HFFc6 (cell line): ENCODE data around the gene KNSTRN. TPM values are rescaled to one million over a fixed set of nuclear protein-coding genes. Genes with fewer than 3 reads are reported as not detected.

Experiments used
- DNase-seq: peaks from one replicate; pipeline ENCODE4 v3.0.0-alpha.2; 2018
- H3K27ac Mint-ChIP-seq: 2 replicates; pipeline ENCODE4 v1.8.0; 2020; ENCODE audit warnings: mild to moderate bottlenecking, mixed read lengths
- H3K27me3 Mint-ChIP-seq: 2 replicates; pipeline ENCODE4 v1.8.0; 2021; ENCODE audit warnings: mild to moderate bottlenecking, moderate library complexity, mixed read lengths; ENCODE audit not compliant: insufficient read depth
- H3K36me3 Mint-ChIP-seq: 2 replicates; pipeline ENCODE4 v1.8.0; 2021; ENCODE audit warnings: low read depth, mixed read lengths
- H3K4me1 Mint-ChIP-seq: 2 replicates; pipeline ENCODE4 v1.8.0; 2020; ENCODE audit warnings: low read depth, mixed read lengths
- H3K4me3 Mint-ChIP-seq: 2 replicates; pipeline ENCODE4 v1.8.0; 2020; ENCODE audit warnings: mild to moderate bottlenecking, moderate library complexity, mixed read lengths
- H3K9me3 Mint-ChIP-seq: 2 replicates; pipeline ENCODE4 v1.8.0; 2020; ENCODE audit warnings: mild to moderate bottlenecking, mixed read lengths
- total RNA-seq, 6 experiments: library from RNA; stranded (reverse); fragmentation: NEBNext Ultra II Directional; extraction: Animal tissue kit (Norgen Biotek cat#: 25700); gene quantifications; 2 replicates in 1 of 6; 3 replicates in 5 of 6; pipeline ENCODE4 v1.2.3, GENCODE V29; 2021
- TF ChIP-seq, protein P1 (sequence below): fragments of 200-600 bp; sonication (generic); IDR thresholded peaks from 2 replicates; pipeline ENCODE4 v1.5.0; 2021; ENCODE audit warnings: antibody characterized with exemption, mild to moderate bottlenecking

Gene KNSTRN
- total RNA-seq, 6 experiments from 2014 or later: 26.2 to 49.7 (median 47.5) TPM

DNA sequence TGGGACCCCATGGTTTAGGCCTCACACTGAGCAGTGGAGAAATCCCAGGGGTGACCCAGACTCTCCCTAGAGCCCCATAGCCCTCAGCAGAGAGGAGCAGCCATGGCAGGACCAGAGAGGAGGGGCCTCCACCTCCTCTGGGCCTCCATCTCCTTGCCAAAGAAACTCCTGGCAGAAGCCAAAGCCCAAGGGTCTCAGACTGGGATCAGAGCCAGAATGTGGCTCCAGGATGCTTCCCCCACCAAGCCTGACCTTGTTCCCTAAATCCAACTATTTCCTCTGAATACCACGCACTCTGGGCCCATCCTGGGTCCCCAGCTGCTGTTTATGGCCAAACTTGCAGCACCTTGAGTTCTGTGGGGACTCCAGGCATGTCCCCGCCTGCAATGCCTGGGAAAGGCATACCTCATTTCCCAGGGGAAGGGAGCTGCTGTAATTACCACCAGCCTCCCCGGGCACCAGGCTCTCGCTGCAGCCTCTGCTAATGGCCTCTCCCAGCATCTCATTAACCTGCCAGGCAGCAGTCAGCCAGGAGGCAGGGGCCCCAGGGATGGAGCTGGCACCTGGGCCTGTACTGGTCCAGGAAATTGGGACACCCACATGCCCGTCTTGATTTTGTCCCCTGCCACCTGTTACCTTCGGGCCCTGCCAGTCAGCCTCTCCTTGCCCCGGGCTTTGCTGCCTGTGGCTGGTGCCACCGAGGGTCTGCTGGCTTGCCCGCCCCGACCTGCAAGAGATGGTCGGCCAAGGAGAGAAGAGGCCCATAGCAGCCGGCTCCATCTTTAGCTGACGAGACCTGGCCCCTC lies 46.4 kb upstream of the KNSTRN start:
- no peak for DNase-seq
- TF ChIP-seq, protein P1, sequence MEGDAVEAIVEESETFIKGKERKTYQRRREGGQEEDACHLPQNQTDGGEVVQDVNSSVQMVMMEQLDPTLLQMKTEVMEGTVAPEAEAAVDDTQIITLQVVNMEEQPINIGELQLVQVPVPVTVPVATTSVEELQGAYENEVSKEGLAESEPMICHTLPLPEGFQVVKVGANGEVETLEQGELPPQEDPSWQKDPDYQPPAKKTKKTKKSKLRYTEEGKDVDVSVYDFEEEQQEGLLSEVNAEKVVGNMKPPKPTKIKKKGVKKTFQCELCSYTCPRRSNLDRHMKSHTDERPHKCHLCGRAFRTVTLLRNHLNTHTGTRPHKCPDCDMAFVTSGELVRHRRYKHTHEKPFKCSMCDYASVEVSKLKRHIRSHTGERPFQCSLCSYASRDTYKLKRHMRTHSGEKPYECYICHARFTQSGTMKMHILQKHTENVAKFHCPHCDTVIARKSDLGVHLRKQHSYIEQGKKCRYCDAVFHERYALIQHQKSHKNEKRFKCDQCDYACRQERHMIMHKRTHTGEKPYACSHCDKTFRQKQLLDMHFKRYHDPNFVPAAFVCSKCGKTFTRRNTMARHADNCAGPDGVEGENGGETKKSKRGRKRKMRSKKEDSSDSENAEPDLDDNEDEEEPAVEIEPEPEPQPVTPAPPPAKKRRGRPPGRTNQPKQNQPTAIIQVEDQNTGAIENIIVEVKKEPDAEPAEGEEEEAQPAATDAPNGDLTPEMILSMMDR: no peak
- peaks cover 26% of the 10 kb centered on the region; the same call in 1 of the 2 replicates for H3K36me3 Mint-ChIP-seq
- H3K27ac Mint-ChIP-seq: peak overlapping the region; percentile 46; the same call in 1 of the 2 replicates
- H3K27me3 Mint-ChIP-seq: peaks cover 3% of the 10 kb centered on the region
- H3K4me1 Mint-ChIP-seq: peaks cover 66% of the 10 kb centered on the region
- H3K4me3 Mint-ChIP-seq: no peak overlapping the region
- H3K9me3 Mint-ChIP-seq: no peaks in the 10 kb centered on the region

DNA sequence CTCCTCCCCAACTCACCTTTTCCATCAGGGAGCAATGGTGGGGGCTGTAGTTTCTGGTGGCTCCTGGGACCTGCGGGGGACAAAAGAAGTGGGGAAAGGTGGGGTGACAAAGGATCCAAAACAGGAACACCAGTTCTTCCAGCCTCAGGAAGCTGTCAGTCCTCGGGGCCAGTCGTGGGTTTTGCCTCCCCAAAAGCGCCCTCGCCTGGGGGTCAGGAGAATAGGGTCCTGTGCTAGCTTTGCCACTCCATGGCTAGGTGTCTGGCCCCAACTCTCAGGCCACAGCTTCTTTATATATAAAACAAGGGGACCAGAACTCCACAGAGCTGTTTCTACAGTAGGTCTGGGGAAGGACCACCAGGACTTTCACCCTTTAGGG lies 45.8 kb upstream of the KNSTRN start:
- peaks cover 71% of the 10 kb centered on the region for H3K4me1 Mint-ChIP-seq
- peak overlapping the region; percentile 64; the same call in 1 of the 2 replicates for H3K27ac Mint-ChIP-seq
- H3K9me3 Mint-ChIP-seq: no peaks in the 10 kb centered on the region
- no peak for DNase-seq
- no peak overlapping the region; the same call in 1 of the 2 replicates for H3K4me3 Mint-ChIP-seq
- H3K36me3 Mint-ChIP-seq: peaks cover 26% of the 10 kb centered on the region; the same call in 1 of the 2 replicates
- TF ChIP-seq, protein P1: peak; percentile 7; the same call in 1 of the 2 replicates
- peaks cover 3% of the 10 kb centered on the region for H3K27me3 Mint-ChIP-seq

DNA sequence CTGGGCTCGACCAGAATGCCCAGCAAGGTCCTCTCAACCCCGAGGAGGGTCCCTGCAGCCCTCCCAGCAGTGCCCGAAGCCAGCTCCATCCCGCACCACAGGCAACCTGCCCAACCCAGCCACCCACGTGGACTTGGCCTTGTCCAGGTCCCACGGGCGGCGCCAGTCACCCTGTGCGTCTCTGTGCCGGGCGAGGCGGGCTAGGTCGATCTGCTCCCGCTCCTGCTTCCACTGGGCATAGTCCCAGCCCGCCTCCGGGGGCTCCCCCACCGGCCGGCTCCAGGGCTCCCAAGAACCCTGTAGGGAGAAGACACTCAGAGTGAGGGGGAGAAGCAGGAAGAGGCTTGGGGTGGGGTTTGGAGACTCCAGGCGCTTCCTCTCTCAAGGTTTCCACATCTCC lies 44.9 kb upstream of the KNSTRN start:
- H3K4me1 Mint-ChIP-seq: peaks cover 71% of the 10 kb centered on the region
- peak overlapping the region; percentile 97 for H3K27ac Mint-ChIP-seq

DNA sequence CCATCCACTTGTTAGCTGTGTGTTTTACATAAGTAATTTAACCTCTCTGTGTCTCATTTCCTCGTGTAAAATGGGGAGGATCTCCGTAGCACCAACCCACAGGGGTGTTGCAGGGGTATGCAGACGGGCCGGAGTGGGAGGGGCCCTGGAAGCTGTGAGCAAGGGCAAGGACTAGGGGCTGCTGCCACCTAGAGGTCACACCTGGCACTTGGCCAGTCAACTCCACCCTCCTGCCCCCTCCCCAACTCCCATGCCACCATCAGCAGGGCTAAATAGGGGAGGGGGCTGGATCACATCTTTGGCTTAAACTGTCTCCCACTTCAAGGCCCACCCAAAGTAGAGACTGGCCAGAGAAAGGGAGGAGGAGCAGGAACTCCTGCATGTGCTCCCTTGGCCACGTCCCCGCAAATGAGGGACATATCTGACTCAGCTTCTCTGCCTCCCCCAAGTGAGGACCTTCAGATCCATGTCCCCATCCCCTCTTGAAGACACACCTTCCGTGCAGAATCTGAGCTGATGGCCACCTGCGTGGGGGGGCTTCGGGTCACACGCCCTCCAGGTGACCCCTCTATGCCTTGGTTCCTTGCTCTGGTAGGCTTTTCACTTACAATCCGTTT lies 44.4 kb upstream of the KNSTRN start:
- Mint-ChIP-seq H3K27me3 (peaks cover 3% of the 10 kb centered on the region), H3K4me3 (peak overlapping the region; percentile 87), H3K9me3 (no peaks in the 10 kb centered on the region), H3K4me1 (peaks cover 71% of the 10 kb centered on the region), H3K27ac (peak overlapping the region; percentile 97), H3K36me3 (peaks cover 17% of the 10 kb centered on the region; the same call in 1 of the 2 replicates)
- DNase-seq: no peak
- TF ChIP-seq, protein P1: peak; percentile 86

More for the DNA sequence above, 44.9 kb upstream of the KNSTRN start:
- peak overlapping the region; percentile 87; the same call in 1 of the 2 replicates for H3K4me3 Mint-ChIP-seq
- no peak for DNase-seq
- H3K9me3 Mint-ChIP-seq: no peaks in the 10 kb centered on the region
- TF ChIP-seq, protein P1: no peak
- H3K36me3 Mint-ChIP-seq: peaks cover 22% of the 10 kb centered on the region; the same call in 1 of the 2 replicates
- peaks cover 3% of the 10 kb centered on the region for H3K27me3 Mint-ChIP-seq

DNA sequence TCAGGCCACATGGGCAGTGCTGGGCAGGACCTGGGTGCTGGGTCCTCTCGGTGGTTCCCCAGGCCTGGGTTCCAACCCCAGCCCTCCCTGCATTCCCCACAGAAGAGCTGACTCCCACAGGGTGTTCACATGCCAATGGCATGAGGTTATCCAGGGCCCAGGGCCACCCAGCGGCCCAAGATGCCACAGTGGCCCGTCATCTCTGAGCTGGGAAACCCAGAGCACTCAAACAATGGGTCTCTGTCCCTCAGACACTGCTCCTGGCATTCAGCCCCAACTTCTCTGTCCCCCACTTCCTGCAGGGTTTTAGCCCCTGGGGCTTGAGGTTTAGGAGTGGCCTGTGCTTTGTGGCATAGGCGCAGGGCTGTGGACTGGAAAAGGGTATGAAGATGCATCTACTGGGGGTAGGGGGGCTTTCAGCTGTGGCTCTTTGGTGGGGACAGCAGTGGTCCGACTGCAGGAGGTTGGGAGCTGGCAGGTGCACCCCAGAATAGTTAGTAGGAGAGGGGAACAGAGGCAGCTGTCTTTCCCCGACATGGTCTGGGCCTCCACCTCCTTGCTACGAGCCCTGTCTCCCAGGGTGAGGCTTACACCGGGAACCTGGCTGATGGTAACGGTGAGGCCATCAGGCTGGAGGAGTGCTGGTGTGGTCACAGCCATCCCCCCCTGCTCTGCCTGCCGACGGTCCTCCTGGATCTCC lies 43.5 kb upstream of the KNSTRN start:
- H3K27ac Mint-ChIP-seq: peak overlapping the region; percentile 97
- peaks cover 72% of the 10 kb centered on the region for H3K4me1 Mint-ChIP-seq
- peaks cover 3% of the 10 kb centered on the region for H3K27me3 Mint-ChIP-seq
- TF ChIP-seq, protein P1: no peak
- no peaks in the 10 kb centered on the region for H3K9me3 Mint-ChIP-seq
- H3K4me3 Mint-ChIP-seq: peak overlapping the region; percentile 87
- H3K36me3 Mint-ChIP-seq: peaks cover 15% of the 10 kb centered on the region; the same call in 1 of the 2 replicates
- peak; percentile 92 for DNase-seq
